GM10266 (cell line): Measurements from ENCODE around the gene STMP1.

ENCODE experiments used
- DNase-seq: peaks from one replicate; pipeline ENCODE4 v3.0.0; 2012; ENCODE audit errors: extremely low spot score
- TF ChIP-seq, protein P1 (sequence below): IDR thresholded peaks from 2 replicates; pipeline ENCODE4 v1.5.1; 2012; ENCODE audit warnings: mild to moderate bottlenecking, low read depth; ENCODE audit not compliant: control insufficient read depth, insufficient read depth; ENCODE audit errors: missing control alignments

The STMP1 gene

DNA sequence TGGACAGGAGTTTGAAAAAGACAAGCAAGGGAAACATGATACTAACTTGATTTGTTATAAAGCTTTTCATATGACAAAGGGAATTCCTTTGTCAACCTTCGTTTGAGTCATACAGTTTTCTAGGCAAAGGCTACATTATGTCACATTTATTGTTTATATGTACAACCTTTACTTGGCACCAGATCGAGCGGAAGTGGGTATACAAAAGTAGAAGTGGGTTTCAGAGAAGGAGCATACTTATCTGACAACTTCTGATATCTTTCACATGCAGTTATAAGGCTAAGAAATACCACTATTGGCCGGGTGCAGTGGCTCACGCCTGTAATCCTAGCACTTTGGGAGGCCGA lies 11.0 kb downstream of the STMP1 start:
- TF ChIP-seq, protein P1, sequence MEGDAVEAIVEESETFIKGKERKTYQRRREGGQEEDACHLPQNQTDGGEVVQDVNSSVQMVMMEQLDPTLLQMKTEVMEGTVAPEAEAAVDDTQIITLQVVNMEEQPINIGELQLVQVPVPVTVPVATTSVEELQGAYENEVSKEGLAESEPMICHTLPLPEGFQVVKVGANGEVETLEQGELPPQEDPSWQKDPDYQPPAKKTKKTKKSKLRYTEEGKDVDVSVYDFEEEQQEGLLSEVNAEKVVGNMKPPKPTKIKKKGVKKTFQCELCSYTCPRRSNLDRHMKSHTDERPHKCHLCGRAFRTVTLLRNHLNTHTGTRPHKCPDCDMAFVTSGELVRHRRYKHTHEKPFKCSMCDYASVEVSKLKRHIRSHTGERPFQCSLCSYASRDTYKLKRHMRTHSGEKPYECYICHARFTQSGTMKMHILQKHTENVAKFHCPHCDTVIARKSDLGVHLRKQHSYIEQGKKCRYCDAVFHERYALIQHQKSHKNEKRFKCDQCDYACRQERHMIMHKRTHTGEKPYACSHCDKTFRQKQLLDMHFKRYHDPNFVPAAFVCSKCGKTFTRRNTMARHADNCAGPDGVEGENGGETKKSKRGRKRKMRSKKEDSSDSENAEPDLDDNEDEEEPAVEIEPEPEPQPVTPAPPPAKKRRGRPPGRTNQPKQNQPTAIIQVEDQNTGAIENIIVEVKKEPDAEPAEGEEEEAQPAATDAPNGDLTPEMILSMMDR: no peak
- no peak for DNase-seq

DNA sequence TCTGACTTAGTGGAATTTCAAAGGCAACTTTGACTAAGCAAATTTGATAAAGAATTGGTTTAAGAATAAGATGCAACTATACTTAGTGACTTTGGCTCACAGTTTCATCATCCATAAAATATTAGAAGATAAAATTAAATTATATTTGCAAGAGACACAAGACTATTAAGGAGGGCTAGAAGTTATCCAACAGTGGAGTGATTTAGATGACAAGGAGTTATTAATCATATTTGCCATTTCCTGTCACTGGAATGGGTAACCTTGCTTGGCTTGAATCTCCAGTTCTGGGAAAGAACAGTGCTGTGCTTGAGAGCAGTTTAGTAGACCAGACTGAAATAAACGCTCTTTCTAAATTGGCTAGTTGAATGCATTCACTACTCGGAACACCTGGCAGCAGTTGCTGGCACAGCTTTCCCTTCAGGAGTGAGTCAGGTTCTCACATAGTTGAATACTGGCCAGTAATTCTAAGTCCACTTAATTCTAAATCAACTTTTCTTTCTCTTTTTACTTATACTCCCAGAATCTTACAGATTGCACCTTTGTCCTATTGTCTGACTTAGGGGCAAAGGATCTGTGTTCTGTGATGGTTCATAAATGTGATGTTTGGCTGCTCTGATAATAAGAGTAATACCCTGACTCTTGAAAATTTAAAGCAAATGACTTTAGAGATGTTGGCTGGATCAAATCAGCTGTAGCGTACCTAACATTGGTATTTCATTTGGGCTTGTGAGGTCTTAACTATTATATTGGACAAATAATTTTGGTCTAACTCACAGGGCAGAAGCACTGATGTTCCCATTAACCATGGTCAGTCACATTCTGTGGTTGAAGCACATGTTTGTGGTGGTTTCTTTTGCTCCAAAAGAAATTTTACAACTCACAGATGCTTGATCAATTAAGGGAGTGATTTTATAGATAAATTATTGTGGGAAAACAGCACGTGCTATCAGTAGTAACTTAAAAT lies 16.6 kb downstream of the STMP1 start:
- TF ChIP-seq, protein P1: no peak
- no peak for DNase-seq

GRCh38 chr7:135681762-135682161 lies 19.4 kb downstream of the STMP1 start:
- TF ChIP-seq, protein P1: no peak
- DNase-seq: no peak

DNA sequence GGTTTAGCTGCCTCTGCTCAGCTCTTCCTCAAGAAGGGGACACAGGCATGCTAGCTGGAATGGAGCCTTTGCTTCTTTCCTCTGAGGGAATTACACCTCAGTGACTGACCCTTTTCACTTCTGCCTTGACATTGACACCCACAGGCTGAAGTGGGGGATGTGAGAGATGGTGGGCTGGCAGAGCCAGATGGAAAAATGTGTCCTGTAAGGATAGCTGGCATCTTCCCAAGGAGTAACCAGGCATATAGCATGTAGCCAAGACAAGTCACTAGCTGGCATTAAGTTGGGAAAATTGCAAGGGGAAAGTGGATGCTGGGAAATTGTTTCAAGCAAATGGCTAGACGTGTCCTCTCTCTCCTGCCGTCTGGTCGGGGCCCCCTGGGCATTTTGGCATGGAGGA lies 19.9 kb downstream of the STMP1 start:
- TF ChIP-seq, protein P1: no peak

DNA sequence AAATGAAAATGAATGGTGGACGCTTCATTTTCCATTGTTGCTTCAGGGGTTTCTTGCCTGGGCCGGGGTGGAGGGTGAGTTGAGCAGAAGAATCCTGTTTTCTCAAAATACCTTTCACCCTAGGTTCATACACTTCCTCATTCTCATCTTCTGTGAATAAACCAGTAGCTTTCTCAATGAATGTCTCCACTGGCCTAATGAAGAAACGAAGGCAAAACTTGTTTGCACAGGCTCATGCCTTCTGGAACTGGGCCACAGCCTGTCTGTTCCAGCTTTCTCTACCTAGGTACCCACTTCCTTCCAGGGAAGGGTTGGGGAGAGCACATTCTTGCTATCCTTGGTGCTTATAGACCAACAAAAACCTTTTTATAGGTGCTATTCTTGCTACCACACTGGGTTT lies 21.3 kb downstream of the STMP1 start:
- TF ChIP-seq, protein P1: no peak
- no peak for DNase-seq

More for the DNA sequence above, 19.9 kb downstream of the STMP1 start:
- no peak for DNase-seq

DNA sequence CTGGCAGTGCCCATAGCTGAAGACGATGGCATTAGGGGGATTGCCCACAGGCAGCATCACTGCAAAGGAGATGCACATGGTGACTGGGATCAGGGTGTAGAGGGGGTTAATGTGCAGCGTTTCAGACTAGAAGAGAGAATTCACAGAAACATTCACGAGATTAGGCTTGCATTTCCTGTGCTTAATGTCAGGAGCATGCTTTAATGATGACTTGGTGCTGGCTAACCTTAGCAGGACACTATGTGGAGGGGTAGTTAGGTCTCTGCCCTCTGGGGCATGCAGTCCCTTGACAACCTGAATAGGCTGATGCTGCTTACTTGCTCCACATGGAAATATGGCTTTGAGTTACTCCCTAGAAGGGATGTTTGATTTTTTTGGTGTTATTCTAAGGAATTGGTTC lies 21.8 kb downstream of the STMP1 start:
- TF ChIP-seq, protein P1: no peak
- no peak for DNase-seq

DNA sequence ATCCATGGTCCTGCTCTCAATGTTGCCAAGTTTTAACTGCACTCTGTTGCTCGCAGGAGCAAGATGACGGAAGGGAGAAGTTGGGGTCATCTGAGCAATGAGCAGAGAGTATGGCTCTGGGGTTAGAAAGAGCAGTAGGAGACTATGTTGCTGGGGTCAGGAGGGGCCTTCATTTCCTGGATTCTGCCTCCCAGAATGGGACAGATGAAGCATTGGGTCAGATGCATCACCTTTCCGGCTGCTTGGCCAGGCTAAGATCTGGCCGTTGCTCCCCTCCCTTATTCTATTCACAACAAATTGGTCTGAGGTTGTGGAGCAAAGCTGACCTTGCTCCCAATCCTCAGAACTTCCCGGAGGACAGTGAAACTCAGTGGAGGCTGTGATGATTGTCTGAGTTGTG lies 22.4 kb downstream of the STMP1 start:
- DNase-seq: no peak
- TF ChIP-seq, protein P1: no peak
